HL-60 (cell line): Measurements from ENCODE around the gene ZNF865.

Source experiments
- DNase-seq, 2 experiments: peaks; one replicate each; pipeline ENCODE4 v3.0.0-alpha.2; 2010 to 2020; ENCODE audit warnings: low read depth in 1 of 2, low spot score in 1 of 2
- H3K27ac ChIP-seq: fragments of 250-450 bp; sonication (Bioruptor Pico); replicated peaks from 2 replicates; pipeline ENCODE4 v1.5.1; 2020; ENCODE audit warnings: mild to moderate bottlenecking, moderate library complexity
- H3K27me3 ChIP-seq: fragments of 250-450 bp; sonication (Bioruptor Pico); 2 replicates; pipeline ENCODE4 v1.5.1; 2021; ENCODE audit warnings: mild to moderate bottlenecking, moderate library complexity; ENCODE audit not compliant: insufficient read depth, poor library complexity, severe bottlenecking
- H3K4me3 ChIP-seq: replicated peaks from 2 replicates; pipeline ENCODE4 v1.5.1; 2011; ENCODE audit warnings: mild to moderate bottlenecking, control low read depth, low read length; ENCODE audit not compliant: insufficient read depth
- CTCF ChIP-seq: IDR thresholded peaks from one replicate; pipeline ENCODE4 v1.5.1; 2011; ENCODE audit warnings: low read length, control low read depth, inconsistent platforms; ENCODE audit not compliant: insufficient read depth
- GABPA ChIP-seq: IDR thresholded peaks from 2 replicates; pipeline ENCODE4 v1.6.1; 2012; ENCODE audit warnings: low read depth
- POLR2AphosphoS5 ChIP-seq: IDR thresholded peaks from 2 replicates; pipeline ENCODE4 v1.6.1; 2012; ENCODE audit warnings: low read depth
- REST ChIP-seq: IDR thresholded peaks from 2 replicates; pipeline ENCODE4 v1.6.1; 2012; ENCODE audit warnings: low read depth; ENCODE audit not compliant: insufficient replicate concordance
- SPI1 ChIP-seq: IDR thresholded peaks from 2 replicates; pipeline ENCODE4 v1.6.1; 2012; ENCODE audit warnings: low read depth, mild to moderate bottlenecking, borderline replicate concordance

ZNF865 gene

GRCh38 chr19:55644191-55644833, 38.9 kb downstream of the ZNF865 start:
- H3K27me3 ChIP-seq = no peaks in the 10 kb centered on the region
- DNase-seq = no peak
- peak overlapping the region; percentile 91 for H3K4me3 ChIP-seq
- TF ChIP-seq GABPA (no peak), CTCF (no peak), REST (no peak), POLR2AphosphoS5 (no peak), SPI1 (no peak)
- H3K27ac ChIP-seq = peak overlapping the region; percentile 79

GRCh38 chr19:55644842-55645511, 39.5 kb downstream of the ZNF865 start:
- TF ChIP-seq SPI1 (no peak), CTCF (no peak), GABPA (no peak), POLR2AphosphoS5 (no peak), REST (no peak)
- H3K27me3 ChIP-seq = no peaks in the 10 kb centered on the region
- no peak for DNase-seq
- H3K27ac ChIP-seq = no peak overlapping the region
- H3K4me3 ChIP-seq = no peak overlapping the region

- TF ChIP-seq POLR2AphosphoS5 (no peak), SPI1 (no peak), GABPA (no peak), CTCF (no peak), REST (no peak)
- DNase-seq = no peak
- no peaks in the 10 kb centered on the region for H3K27me3 ChIP-seq
- no peak overlapping the region for H3K27ac ChIP-seq
- H3K4me3 ChIP-seq = no peak overlapping the region
Observed at GRCh38 chr19:55645512-55645881, 40.0 kb downstream of the ZNF865 start.
